Neural cell (in vitro differentiated cells): ENCODE measurements around the gene FNDC1. TPM values are rescaled to one million over a fixed set of nuclear protein-coding genes. Genes with fewer than 3 reads are reported as not detected.

Experiments used
- H2AFZ ChIP-seq: fragments of 200-600, 300-800 bp; sonication (generic), shearing (Covaris generic); 2 replicates; pipeline ENCODE4 v1.6.0; 2014; ENCODE audit warnings: low read depth, mild to moderate bottlenecking, antibody characterized with exemption, low read length, moderate library complexity
- H3F3A ChIP-seq: fragments of 200-600 bp; shearing (Covaris generic); 2 replicates; pipeline ENCODE4 v1.6.1; 2016; ENCODE audit warnings: mild to moderate bottlenecking, moderate library complexity, mixed read lengths, antibody characterized with exemption, low read length; ENCODE audit not compliant: insufficient read depth, poor library complexity, severe bottlenecking
- H3K27ac ChIP-seq: fragments of 200-600, 300-800 bp; sonication (generic), shearing (Covaris generic); 2 replicates; pipeline ENCODE4 v1.5.1; 2014; ENCODE audit warnings: mild to moderate bottlenecking, low read length, moderate library complexity
- H3K27me3 ChIP-seq: fragments of 300-800, 200-600 bp; sonication (generic), shearing (Covaris generic); 2 replicates; pipeline ENCODE4 v1.6.0; 2014; ENCODE audit warnings: mild to moderate bottlenecking, low read depth, low read length, moderate library complexity; ENCODE audit not compliant: insufficient read depth
- H3K36me3 ChIP-seq: fragments of 300-800, 200-600 bp; sonication (generic), shearing (Covaris generic); 2 replicates; pipeline ENCODE4 v1.5.1; 2014; ENCODE audit warnings: mild to moderate bottlenecking, antibody characterized with exemption, low read length, moderate library complexity; ENCODE audit not compliant: insufficient read depth
- H3K4me2 ChIP-seq: fragments of 300-800, 200-600 bp; sonication (generic), shearing (Covaris generic); 2 replicates; pipeline ENCODE4 v1.6.0; 2014; ENCODE audit warnings: mild to moderate bottlenecking, low read length
- H3K4me3 ChIP-seq: fragments of 300-800, 200-600 bp; sonication (generic), shearing (Covaris generic); 2 replicates; pipeline ENCODE4 v1.5.1; 2014; ENCODE audit warnings: mild to moderate bottlenecking, low read length, moderate library complexity
- H3K79me2 ChIP-seq: fragments of 200-600 bp; shearing (Covaris generic); replicated peaks from 2 replicates; pipeline ENCODE4 v1.6.0; 2014; ENCODE audit warnings: mild to moderate bottlenecking, low read length, moderate library complexity; ENCODE audit not compliant: insufficient read depth
- H3K9ac ChIP-seq: fragments of 300-800, 200-600 bp; sonication (generic), shearing (Covaris generic); 2 replicates; pipeline ENCODE4 v1.6.1; 2016; ENCODE audit warnings: mild to moderate bottlenecking, low read length, mixed read lengths
- H3K9me2 ChIP-seq: fragments of 200-600 bp; shearing (Covaris generic); 2 replicates; pipeline ENCODE4 v1.6.1; 2016; ENCODE audit warnings: mild to moderate bottlenecking, low read length, mixed read lengths; ENCODE audit not compliant: insufficient read depth
- H3K9me3 ChIP-seq: fragments of 200-600, 300-800 bp; sonication (generic), shearing (Covaris generic); 2 replicates; pipeline ENCODE4 v1.6.1; 2016; ENCODE audit warnings: mild to moderate bottlenecking, mixed run types, low read length, moderate library complexity, mixed read lengths
- H4K20me1 ChIP-seq: fragments of 200-600 bp; shearing (Covaris generic); 2 replicates; pipeline ENCODE4 v1.6.1; 2016; ENCODE audit warnings: mild to moderate bottlenecking, mixed run types; ENCODE audit not compliant: insufficient read depth
- EP300 ChIP-seq: fragments of 450-650 bp; conservative IDR thresholded peaks from 2 replicates; pipeline ENCODE4 v1.6.1; 2014; ENCODE audit warnings: antibody characterized with exemption, mild to moderate bottlenecking, moderate library complexity; ENCODE audit not compliant: poor library complexity, severe bottlenecking
- EZH2 ChIP-seq: fragments of 200-600, 300-800 bp; shearing (Covaris generic), sonication (generic); IDR thresholded peaks from 2 replicates; pipeline ENCODE4 v1.6.1; 2014; ENCODE audit warnings: antibody characterized with exemption, low read length, borderline replicate concordance, mild to moderate bottlenecking; ENCODE audit not compliant: insufficient read depth, poor library complexity, severe bottlenecking
- MXI1 ChIP-seq: fragments of 450-650 bp; conservative IDR thresholded peaks from 2 replicates; pipeline ENCODE4 v1.6.1; 2014; ENCODE audit warnings: antibody characterized with exemption, mild to moderate bottlenecking; ENCODE audit not compliant: poor library complexity, severe bottlenecking
- POLR2AphosphoS5 ChIP-seq: IDR thresholded peaks from 2 replicates; pipeline ENCODE4 v1.6.1; 2012
- RAD21 ChIP-seq: fragments of 450-650 bp; conservative IDR thresholded peaks from 2 replicates; pipeline ENCODE4 v1.6.1; 2014; ENCODE audit warnings: antibody characterized with exemption, mild to moderate bottlenecking, moderate library complexity
- SMC3 ChIP-seq: fragments of 450-650 bp; conservative IDR thresholded peaks from 2 replicates; pipeline ENCODE4 v1.6.1; 2014; ENCODE audit warnings: antibody characterized with exemption, mild to moderate bottlenecking, moderate library complexity; ENCODE audit not compliant: poor library complexity
- TAF1 ChIP-seq: IDR thresholded peaks from 2 replicates; pipeline ENCODE4 v1.6.1; 2012; ENCODE audit warnings: low read depth
- polyA plus RNA-seq: library from polyadenylated mRNA; depleted of rRNA; stranded (reverse); fragments of >200 nt; gene quantifications from 2 replicates; pipeline ENCODE4 v1.2.3, GENCODE V29; 2014
- TF ChIP-seq, protein P1 (sequence below): fragments of 450-650 bp; IDR thresholded peaks from 2 replicates; pipeline ENCODE4 v1.5.1; 2014; ENCODE audit warnings: antibody characterized with exemption, mild to moderate bottlenecking, moderate library complexity; ENCODE audit not compliant: poor library complexity, severe bottlenecking
- TF ChIP-seq, protein P2 (sequence below): IDR thresholded peaks from 2 replicates; pipeline ENCODE4 v1.6.1; 2012; ENCODE audit warnings: borderline replicate concordance

The FNDC1 gene
- polyA plus RNA-seq, 1 donor from 2014 or later = not detected

DNA sequence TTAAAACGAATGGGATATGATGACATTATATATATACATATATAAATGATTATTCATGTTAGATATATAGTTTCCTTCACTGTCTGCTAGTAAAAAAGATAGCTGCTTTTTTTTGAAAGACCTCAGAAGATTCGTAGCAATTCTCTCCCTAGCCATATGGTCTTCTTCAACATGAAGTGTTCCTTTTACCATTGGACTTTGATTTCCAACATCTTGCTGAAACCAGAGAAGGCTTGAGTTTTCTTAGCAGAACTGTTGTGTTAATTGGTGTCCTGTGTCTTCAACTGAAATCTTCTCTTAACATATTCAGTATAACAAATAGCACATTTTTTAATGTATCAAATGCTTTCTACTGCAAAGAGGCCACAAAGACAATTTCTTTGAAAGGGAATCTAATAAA, 55.3 kb downstream of the FNDC1 start:
- H3K9me2 ChIP-seq = no peaks in the 10 kb centered on the region
- no peak overlapping the region for H3K27ac ChIP-seq
- no peaks in the 10 kb centered on the region for H3K27me3 ChIP-seq
- H3K9me3 ChIP-seq = no peaks in the 10 kb centered on the region
- no peaks in the 10 kb centered on the region for H4K20me1 ChIP-seq
- no peak overlapping the region for H3K9ac ChIP-seq
- H3K4me2 ChIP-seq = no peak overlapping the region
- TF ChIP-seq POLR2AphosphoS5 = no peak
- TF ChIP-seq MXI1 = no peak
- TF ChIP-seq EP300 = no peak
- TF ChIP-seq TAF1 = no peak
- TF ChIP-seq, protein P1, sequence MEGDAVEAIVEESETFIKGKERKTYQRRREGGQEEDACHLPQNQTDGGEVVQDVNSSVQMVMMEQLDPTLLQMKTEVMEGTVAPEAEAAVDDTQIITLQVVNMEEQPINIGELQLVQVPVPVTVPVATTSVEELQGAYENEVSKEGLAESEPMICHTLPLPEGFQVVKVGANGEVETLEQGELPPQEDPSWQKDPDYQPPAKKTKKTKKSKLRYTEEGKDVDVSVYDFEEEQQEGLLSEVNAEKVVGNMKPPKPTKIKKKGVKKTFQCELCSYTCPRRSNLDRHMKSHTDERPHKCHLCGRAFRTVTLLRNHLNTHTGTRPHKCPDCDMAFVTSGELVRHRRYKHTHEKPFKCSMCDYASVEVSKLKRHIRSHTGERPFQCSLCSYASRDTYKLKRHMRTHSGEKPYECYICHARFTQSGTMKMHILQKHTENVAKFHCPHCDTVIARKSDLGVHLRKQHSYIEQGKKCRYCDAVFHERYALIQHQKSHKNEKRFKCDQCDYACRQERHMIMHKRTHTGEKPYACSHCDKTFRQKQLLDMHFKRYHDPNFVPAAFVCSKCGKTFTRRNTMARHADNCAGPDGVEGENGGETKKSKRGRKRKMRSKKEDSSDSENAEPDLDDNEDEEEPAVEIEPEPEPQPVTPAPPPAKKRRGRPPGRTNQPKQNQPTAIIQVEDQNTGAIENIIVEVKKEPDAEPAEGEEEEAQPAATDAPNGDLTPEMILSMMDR = no peak
- no peak for TF ChIP-seq EZH2
- no peak for TF ChIP-seq RAD21
- TF ChIP-seq SMC3 = no peak
- TF ChIP-seq, protein P2, sequence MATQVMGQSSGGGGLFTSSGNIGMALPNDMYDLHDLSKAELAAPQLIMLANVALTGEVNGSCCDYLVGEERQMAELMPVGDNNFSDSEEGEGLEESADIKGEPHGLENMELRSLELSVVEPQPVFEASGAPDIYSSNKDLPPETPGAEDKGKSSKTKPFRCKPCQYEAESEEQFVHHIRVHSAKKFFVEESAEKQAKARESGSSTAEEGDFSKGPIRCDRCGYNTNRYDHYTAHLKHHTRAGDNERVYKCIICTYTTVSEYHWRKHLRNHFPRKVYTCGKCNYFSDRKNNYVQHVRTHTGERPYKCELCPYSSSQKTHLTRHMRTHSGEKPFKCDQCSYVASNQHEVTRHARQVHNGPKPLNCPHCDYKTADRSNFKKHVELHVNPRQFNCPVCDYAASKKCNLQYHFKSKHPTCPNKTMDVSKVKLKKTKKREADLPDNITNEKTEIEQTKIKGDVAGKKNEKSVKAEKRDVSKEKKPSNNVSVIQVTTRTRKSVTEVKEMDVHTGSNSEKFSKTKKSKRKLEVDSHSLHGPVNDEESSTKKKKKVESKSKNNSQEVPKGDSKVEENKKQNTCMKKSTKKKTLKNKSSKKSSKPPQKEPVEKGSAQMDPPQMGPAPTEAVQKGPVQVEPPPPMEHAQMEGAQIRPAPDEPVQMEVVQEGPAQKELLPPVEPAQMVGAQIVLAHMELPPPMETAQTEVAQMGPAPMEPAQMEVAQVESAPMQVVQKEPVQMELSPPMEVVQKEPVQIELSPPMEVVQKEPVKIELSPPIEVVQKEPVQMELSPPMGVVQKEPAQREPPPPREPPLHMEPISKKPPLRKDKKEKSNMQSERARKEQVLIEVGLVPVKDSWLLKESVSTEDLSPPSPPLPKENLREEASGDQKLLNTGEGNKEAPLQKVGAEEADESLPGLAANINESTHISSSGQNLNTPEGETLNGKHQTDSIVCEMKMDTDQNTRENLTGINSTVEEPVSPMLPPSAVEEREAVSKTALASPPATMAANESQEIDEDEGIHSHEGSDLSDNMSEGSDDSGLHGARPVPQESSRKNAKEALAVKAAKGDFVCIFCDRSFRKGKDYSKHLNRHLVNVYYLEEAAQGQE = no peak
- no peaks in the 10 kb centered on the region for H3K79me2 ChIP-seq
- H3K36me3 ChIP-seq = no peaks in the 10 kb centered on the region
- no peak overlapping the region for H3K4me3 ChIP-seq
- no peak overlapping the region for H2AFZ ChIP-seq
- H3F3A ChIP-seq = no peaks in the 10 kb centered on the region

DNA sequence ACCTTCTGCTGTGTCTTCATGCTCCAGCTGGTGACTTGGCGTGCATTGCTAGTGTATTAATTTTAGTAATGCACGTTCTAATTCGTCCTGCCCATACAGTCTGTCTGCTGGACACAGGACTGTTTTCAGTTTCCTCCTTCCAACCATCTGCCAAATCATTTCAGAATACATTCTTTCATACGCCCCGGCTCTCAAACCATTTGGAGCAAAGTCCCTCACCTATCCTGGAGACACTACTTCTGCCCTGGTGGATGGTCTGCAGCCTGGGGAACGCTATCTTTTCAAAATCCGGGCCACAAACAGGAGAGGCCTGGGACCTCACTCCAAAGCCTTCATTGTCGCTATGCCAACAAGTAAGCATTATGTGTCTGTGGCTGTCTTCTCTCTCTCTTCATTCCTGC, 60.5 kb downstream of the FNDC1 start:
- no peaks in the 10 kb centered on the region for H3K9me3 ChIP-seq
- peaks cover 7% of the 10 kb centered on the region for H3K27me3 ChIP-seq

More for the DNA sequence above, 60.5 kb downstream of the FNDC1 start:
- no peak overlapping the region for H2AFZ ChIP-seq
- H3K27ac ChIP-seq = no peak overlapping the region
- no peak overlapping the region for H3K9ac ChIP-seq
- no peaks in the 10 kb centered on the region for H3K79me2 ChIP-seq
- TF ChIP-seq EP300 (no peak), TAF1 (no peak), POLR2AphosphoS5 (no peak), MXI1 (no peak)
- TF ChIP-seq, protein P2 = no peak
- TF ChIP-seq, protein P1 = no peak
- H3K4me3 ChIP-seq = no peak overlapping the region
- H3K9me2 ChIP-seq = no peaks in the 10 kb centered on the region
- H4K20me1 ChIP-seq = no peaks in the 10 kb centered on the region
- H3F3A ChIP-seq = no peaks in the 10 kb centered on the region
- H3K36me3 ChIP-seq = no peaks in the 10 kb centered on the region
- H3K4me2 ChIP-seq = no peak overlapping the region
